ENCODE data around the gene LARP1B. TPM values are rescaled to one million over a fixed set of nuclear protein-coding genes. Genes with fewer than 3 reads are reported as not detected.
"Not testable (repeated sequence)": the region's sequence is repeated elsewhere in the genome, so short reads cannot be mapped to it uniquely, and the experiment has no call there.

LARP1B gene
- total RNA-seq, 3 donors from 2014 or later = 25.9 to 30.2 (median 27.5) TPM

- no peak overlapping the region for H3K4me3 ChIP-seq
- ATAC-seq = no peak
- DNase-seq = no peak
- intact Hi-C loops (cut with DNase I, micrococcal nuclease) = no loop called here
- TF ChIP-seq CTCF (IDR thresholded peaks at IDR 0.05) = no peak
- no peaks in the 10 kb centered on the region for H3K9me3 ChIP-seq
- H3K36me3 ChIP-seq (ENCODE audit: low read depth) = no peaks in the 10 kb centered on the region
- H3K4me1 ChIP-seq (ENCODE audit: low read depth) = no peaks in the 10 kb centered on the region
Observed at GRCh38 chr4:128241019-128241418, 179.9 kb downstream of the LARP1B start.

- intact Hi-C loops (cut with DNase I, micrococcal nuclease) = no loop called here
- no peak for TF ChIP-seq CTCF (IDR thresholded peaks at IDR 0.05)
- no peak for ATAC-seq
- Histone ChIP-seq H3K4me3 (no peak overlapping the region), H3K4me1 (ENCODE audit: low read depth) (no peaks in the 10 kb centered on the region), H3K36me3 (ENCODE audit: low read depth) (no peaks in the 10 kb centered on the region), H3K9me3 (no peaks in the 10 kb centered on the region)
- no peak for DNase-seq
Observed at GRCh38 chr4:128241425-128241913, 180.4 kb downstream of the LARP1B start.

DNA sequence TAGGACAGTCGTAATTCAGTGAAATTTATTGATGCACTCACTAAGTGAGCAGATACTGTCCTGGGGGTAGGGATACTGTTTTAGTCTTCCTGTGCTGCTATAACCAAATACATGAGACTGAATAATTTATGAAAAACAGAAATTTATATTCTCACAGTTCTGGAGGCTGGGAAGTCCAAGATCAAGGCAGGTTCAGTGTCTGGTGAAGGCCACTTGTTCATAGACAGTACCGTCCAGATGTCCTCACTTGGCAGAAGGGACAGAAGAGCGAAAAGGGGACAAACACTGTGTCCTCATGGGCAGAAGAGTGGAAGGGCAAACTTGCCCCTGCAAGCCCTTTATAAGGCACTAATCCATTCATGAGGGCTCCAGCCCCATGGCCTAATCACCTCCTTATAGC, 180.9 kb downstream of the LARP1B start:
- no peak overlapping the region for H3K4me3 ChIP-seq
- no peaks in the 10 kb centered on the region for H3K4me1 ChIP-seq (ENCODE audit: low read depth)
- intact Hi-C loops (cut with DNase I, micrococcal nuclease) = no loop called here
- no peaks in the 10 kb centered on the region for H3K36me3 ChIP-seq (ENCODE audit: low read depth)
- H3K9me3 ChIP-seq = no peaks in the 10 kb centered on the region
- no peak for ATAC-seq
- no peak for DNase-seq
- TF ChIP-seq CTCF (IDR thresholded peaks at IDR 0.05) = no peak

DNA sequence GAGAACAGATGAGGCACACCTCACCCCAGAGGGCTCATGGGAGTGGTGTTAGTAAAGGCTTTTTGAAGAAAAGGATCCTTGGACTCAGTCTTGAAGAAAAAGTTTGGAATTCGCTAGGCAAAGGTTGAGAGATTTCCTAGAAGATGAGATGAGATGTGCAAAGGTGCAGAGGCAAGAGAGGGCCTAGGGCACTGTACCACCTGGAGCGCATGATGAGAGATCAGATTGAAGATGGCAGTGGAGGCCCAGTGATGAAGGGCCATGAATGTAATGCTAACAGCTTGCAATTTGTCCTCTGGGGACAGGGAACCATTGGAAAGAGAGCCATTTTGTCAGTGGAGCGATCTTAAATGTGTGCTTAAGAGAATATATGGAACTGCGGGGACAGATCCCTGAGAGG, 181.5 kb downstream of the LARP1B start:
- H3K36me3 ChIP-seq (ENCODE audit: low read depth) = no peaks in the 10 kb centered on the region
- TF ChIP-seq CTCF (IDR thresholded peaks at IDR 0.05) = no peak
- intact Hi-C loops (cut with DNase I, micrococcal nuclease) = no loop called here
- no peaks in the 10 kb centered on the region for H3K4me1 ChIP-seq (ENCODE audit: low read depth)
- H3K9me3 ChIP-seq = no peaks in the 10 kb centered on the region
- no peak for ATAC-seq
- no peak for DNase-seq
- no peak overlapping the region for H3K4me3 ChIP-seq

DNA sequence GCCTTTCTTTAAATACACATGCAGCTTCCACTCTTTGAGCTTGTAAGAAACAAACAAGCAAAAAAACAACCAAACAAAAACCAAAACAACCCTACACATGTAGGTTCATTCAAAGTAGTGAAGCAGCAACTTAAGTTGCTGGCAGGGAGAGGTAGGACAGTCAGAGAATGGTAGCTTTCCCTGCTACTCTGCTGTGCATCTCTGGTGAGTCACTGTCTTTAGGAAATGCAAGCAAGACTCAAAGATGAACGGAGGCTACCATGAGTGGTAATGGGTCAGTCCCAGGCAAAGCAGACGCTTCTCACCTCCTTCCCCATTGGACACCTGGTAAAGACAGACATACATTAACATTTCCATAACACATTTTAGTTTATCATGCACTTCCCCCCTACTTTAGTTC, 183.3 kb downstream of the LARP1B start:
- no peak for ATAC-seq
- H3K4me3 ChIP-seq = no peak overlapping the region
- DNase-seq = no peak
- TF ChIP-seq CTCF (IDR thresholded peaks at IDR 0.05) = no peak
- peaks cover 4% of the 10 kb centered on the region for H3K9me3 ChIP-seq
- intact Hi-C loops (cut with DNase I, micrococcal nuclease) = no loop called here
- H3K36me3 ChIP-seq (ENCODE audit: low read depth) = no peaks in the 10 kb centered on the region
- no peaks in the 10 kb centered on the region for H3K4me1 ChIP-seq (ENCODE audit: low read depth)

GRCh38 chr4:128245391-128245790, 184.3 kb downstream of the LARP1B start:
- intact Hi-C loops (cut with DNase I, micrococcal nuclease); DNase-seq; H3K9me3 ChIP-seq; H3K36me3 ChIP-seq (ENCODE audit: low read depth); ATAC-seq; H3K4me1 ChIP-seq (ENCODE audit: low read depth); H3K4me3 ChIP-seq: not testable (repeated sequence)
